ENCODE measurements around the gene NBEAL1. TPM values are rescaled to one million over a fixed set of nuclear protein-coding genes. Genes with fewer than 3 reads are reported as not detected.

The NBEAL1 gene
- total RNA-seq (2022; extraction: Qiagen RNA extraction; ENCODE audit: low read depth): 3.6 to 5.7 TPM (median 4.4 TPM) in 5 replicates

GRCh38 chr2:203014456-203015199 is at the start of gene NBEAL1:
NBEAL1 (plus strand) TSS chr2:203014875; CDS start chr2:203016385, 1,510 bp downstream.

GRCh38 chr2:203238704-203239526 is 224.2 kb downstream of the NBEAL1 start, which contains the start of gene CYP20A1:
CYP20A1 (plus strand) TSS chr2:203239018; CDS start chr2:203239063, 45 bp downstream.

Other genes starting within 250 kb of the NBEAL1 start
- 1.1 to 2.2 TPM (median 1.8 TPM) in 5 replicates for gene ICA1L, start 143.1 kb upstream of the NBEAL1 start, total RNA-seq (2022; extraction: Qiagen RNA extraction; ENCODE audit: low read depth)
- gene WDR12, start 103.2 kb upstream of the NBEAL1 start, total RNA-seq (2022; extraction: Qiagen RNA extraction; ENCODE audit: low read depth): 46.5 to 83.7 TPM (median 73.3 TPM) in 5 replicates
- gene CARF, start 102.6 kb upstream of the NBEAL1 start, total RNA-seq (2022; extraction: Qiagen RNA extraction; ENCODE audit: low read depth): 0.76 to 1.6 TPM (median 1.1 TPM) in 5 replicates
- 8.9 to 9.9 TPM (median 9.6 TPM) in 5 replicates for gene CYP20A1, start 224.1 kb downstream of the NBEAL1 start, total RNA-seq (2022; extraction: Qiagen RNA extraction; ENCODE audit: low read depth)